ENCODE data around the gene ITSN2. TPM values are rescaled to one million over a fixed set of nuclear protein-coding genes. Genes with fewer than 3 reads are reported as not detected.
"Not testable (repeated sequence)": the region's sequence is repeated elsewhere in the genome, so short reads cannot be mapped to it uniquely, and the experiment has no call there.

ITSN2 gene
- 21.9 and 37.3 TPM in 2 replicates for total RNA-seq (2014; rRNA removed)
- percentile 76 among the genes with signal in this experiment for Bru-seq, nascent RNA
- BruChase-seq, experiment 1, labeled RNA remaining after a 6-hour chase, result percentile 71 among the genes with signal in this experiment
- percentile 74 among the genes with signal in this experiment for BruChase-seq, experiment 2, labeled RNA remaining after a 2-hour chase
- long read RNA-seq, partial matches to known transcripts, result 37 of 56 reads
- long read RNA-seq, other reads (novel, unspliced or antisense), result 19 of 56 reads

DNA sequence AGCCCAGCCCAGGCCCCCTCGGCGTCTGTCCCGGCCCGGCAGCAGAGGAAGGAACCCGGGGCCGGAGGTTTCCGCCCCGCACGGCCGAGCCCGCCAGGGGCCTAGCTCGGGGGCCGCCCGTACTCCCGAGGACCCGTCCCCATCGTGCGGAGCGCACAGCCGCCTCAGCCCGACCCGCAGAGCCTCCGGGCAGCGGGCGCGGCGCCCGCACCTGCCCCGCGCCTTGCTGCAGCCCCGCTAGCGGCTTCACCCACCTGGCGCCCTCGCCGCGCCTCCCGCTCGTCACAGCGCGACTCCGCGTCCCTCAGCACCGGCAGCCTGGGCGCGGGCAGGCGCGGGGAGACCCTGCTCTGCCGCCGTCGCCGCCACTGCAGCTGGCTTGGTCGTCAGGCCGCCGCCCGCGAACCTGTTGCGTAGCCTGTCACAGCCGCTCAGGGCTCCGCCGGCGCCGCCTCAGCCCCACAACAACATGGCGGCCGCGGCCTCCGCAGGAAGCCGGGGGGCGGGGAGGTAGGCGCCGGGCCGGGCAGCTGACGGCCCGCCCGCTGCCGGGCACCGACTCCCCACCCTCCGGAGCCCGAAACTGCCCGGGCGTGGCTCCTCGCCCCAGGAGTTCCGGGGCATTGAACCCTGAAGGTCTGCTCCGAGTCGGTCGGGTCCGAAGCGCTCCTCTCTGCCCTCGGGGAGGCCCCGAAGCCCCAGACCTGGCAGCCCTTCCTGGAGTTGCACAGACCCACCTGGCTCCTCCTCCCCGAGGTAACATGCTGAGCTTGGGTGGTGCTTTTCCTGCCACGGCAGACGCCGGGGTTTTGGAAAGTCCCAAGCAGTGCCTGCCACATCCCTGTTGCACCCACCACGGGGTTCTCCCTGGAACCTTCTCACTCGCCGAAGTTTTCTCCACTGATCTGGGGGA is at the start of gene ITSN2:
ITSN2 (minus strand) TSS at position 487 of the 913 bp plus-strand sequence. CDS start 32,454 bp downstream, outside the sequence.
- H3K9me2 ChIP-seq (replicated peaks; ENCODE audit: low read length), result no peaks in the 10 kb centered on the region
- no TSS peak for BruUV-seq (replicated peaks)
- ATAC-seq (peak; percentile 84), DNase-seq (peak; percentile 69)
- H2AFZ ChIP-seq (ENCODE audit: low read length), result peak within 1 kb of the TSS; percentile 98
- intact Hi-C loops (cut with micrococcal nuclease), result no loop called here
- peak within 1 kb of the TSS; percentile 89 for H3K9ac ChIP-seq (ENCODE audit: low read length)
- ChIA-PET POLR2A (ENCODE audit: unreplicated experiment) (interaction anchor here (0.5 to 0.6 kb wide), 3 partner anchors 14 to 420 kb away, joined by 3 to 4 read pairs (median 4); no protein-coding TSS in a partner anchor), CTCF (interaction anchor here (0.6 kb wide), 1 partner anchor 134 kb away, joined by 5 read pairs; no protein-coding TSS in a partner anchor)
- H3K79me2 ChIP-seq (ENCODE audit: low read length), result peaks cover 42% of the 10 kb centered on the region
- H3K9me3 ChIP-seq (ENCODE audit: low read length), result no peaks in the 10 kb centered on the region
- no peaks in the 10 kb centered on the region for H3K36me3 ChIP-seq (ENCODE audit: low read depth, low read length)
- peaks cover 19% of the 10 kb centered on the region for H3K4me1 ChIP-seq (ENCODE audit: insufficient read depth, low read length)
- peak within 1 kb of the TSS; percentile 65 for H3K27ac ChIP-seq (ENCODE audit: low read length)
- H3F3A ChIP-seq (ENCODE audit: low read length, unreplicated experiment), result no peaks in the 10 kb centered on the region
- peak within 1 kb of the TSS; percentile 91 for H3K4me2 ChIP-seq (ENCODE audit: low read length)
- peak within 1 kb of the TSS; percentile 84 for H3K4me3 ChIP-seq (ENCODE audit: low read length)
- TF ChIP-seq EZH2 (IDR thresholded peaks at IDR 0.05; ENCODE audit: low read length, unreplicated experiment), result no peak
- no peak for TF ChIP-seq EZH2phosphoT487 (IDR thresholded peaks at IDR 0.05; ENCODE audit: borderline replicate concordance, low read length)
- H3K27me3 ChIP-seq (ENCODE audit: low read length), result no peaks in the 10 kb centered on the region
- peaks cover 12% of the 10 kb centered on the region; the same call in 1 of the 2 replicates for H4K20me1 ChIP-seq (ENCODE audit: low read length)

DNA sequence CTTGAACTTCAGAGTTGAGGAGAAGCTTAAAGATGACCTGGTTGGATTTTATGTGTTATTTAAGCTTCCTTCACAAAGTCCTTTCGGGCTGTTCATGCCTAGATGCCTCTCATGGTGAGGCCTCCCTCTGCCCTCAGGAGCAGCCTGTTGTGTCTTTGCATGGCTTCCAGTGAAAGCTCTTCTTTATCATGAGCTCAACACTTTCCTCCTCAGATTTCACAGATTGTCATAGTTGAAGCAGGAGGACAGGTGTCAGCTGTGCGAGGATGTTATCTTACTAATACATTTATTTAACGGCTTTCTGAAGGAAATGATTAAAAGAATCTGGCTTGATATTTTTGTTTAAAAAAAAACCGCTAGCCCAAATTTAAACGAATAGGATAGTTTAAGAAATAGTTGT is 48.8 kb upstream of the ITSN2 start:
- TF ChIP-seq EZH2phosphoT487 (IDR thresholded peaks at IDR 0.05; ENCODE audit: borderline replicate concordance, low read length), result no peak
- no peak for TF ChIP-seq EZH2 (IDR thresholded peaks at IDR 0.05; ENCODE audit: low read length, unreplicated experiment)
- TF ChIP-seq, protein P1, sequence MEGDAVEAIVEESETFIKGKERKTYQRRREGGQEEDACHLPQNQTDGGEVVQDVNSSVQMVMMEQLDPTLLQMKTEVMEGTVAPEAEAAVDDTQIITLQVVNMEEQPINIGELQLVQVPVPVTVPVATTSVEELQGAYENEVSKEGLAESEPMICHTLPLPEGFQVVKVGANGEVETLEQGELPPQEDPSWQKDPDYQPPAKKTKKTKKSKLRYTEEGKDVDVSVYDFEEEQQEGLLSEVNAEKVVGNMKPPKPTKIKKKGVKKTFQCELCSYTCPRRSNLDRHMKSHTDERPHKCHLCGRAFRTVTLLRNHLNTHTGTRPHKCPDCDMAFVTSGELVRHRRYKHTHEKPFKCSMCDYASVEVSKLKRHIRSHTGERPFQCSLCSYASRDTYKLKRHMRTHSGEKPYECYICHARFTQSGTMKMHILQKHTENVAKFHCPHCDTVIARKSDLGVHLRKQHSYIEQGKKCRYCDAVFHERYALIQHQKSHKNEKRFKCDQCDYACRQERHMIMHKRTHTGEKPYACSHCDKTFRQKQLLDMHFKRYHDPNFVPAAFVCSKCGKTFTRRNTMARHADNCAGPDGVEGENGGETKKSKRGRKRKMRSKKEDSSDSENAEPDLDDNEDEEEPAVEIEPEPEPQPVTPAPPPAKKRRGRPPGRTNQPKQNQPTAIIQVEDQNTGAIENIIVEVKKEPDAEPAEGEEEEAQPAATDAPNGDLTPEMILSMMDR (conservative IDR thresholded peaks at IDR 0.05; ENCODE audit: low read depth, low read length), result no peak
- Histone ChIP-seq H3K4me1 (ENCODE audit: insufficient read depth, low read length) (peaks cover 4% of the 10 kb centered on the region), H3K4me2 (ENCODE audit: low read length) (no peak overlapping the region), H3K4me3 (ENCODE audit: low read length) (no peak overlapping the region), H3K27ac (ENCODE audit: low read length) (no peak overlapping the region), H3K9me2 (replicated peaks; ENCODE audit: low read length) (no peaks in the 10 kb centered on the region), H2AFZ (ENCODE audit: low read length) (no peak overlapping the region), H3K27me3 (ENCODE audit: low read length) (no peaks in the 10 kb centered on the region), H3K36me3 (ENCODE audit: low read depth, low read length) (no peaks in the 10 kb centered on the region), H3K9me3 (ENCODE audit: low read length) (no peaks in the 10 kb centered on the region), H3K9ac (ENCODE audit: low read length) (no peak overlapping the region), H3F3A (ENCODE audit: low read length, unreplicated experiment) (peaks cover 4% of the 10 kb centered on the region), H3K79me2 (ENCODE audit: low read length) (no peaks in the 10 kb centered on the region), H4K20me1 (ENCODE audit: low read length) (no peaks in the 10 kb centered on the region)
- no TSS peak for BruUV-seq (replicated peaks)
- DNase-seq (no peak), ATAC-seq (no peak)
- intact Hi-C loops (cut with micrococcal nuclease), result no loop called here
- ChIA-PET POLR2A (ENCODE audit: unreplicated experiment) (interaction anchor here (0.7 kb wide), 2 partner anchors 82 to 157 kb away, joined by 3 to 7 read pairs; no protein-coding TSS in a partner anchor), CTCF (interaction anchor here (0.7 to 1.9 kb wide), 3 partner anchors 348 to 418 kb away, joined by 3 to 7 read pairs (median 5); partner anchors contain the start of genes CENPO and PTRHD1)

DNA sequence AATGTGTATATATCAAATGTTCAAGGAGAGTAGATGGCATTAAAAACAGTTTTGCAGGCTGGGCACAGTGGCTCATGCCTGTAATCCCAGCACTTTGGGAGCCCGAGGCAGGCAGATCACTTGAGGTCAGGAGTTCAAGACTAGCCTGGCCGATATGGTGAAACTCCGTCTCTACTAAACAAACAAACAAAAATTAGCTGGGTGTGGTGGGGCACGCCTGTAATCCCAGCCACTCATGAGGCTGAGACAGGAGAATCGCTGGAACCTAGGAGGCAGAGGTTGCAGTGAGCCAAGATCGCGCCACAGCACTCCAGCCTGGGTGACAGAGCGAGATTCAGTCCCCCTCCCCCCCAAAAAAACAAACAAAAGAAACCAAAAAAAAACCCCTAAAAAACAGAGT is 48.4 kb upstream of the ITSN2 start:
- H3F3A ChIP-seq (ENCODE audit: low read length, unreplicated experiment); H3K9me3 ChIP-seq (ENCODE audit: low read length); DNase-seq; H2AFZ ChIP-seq (ENCODE audit: low read length); ATAC-seq; H4K20me1 ChIP-seq (ENCODE audit: low read length); H3K9me2 ChIP-seq (replicated peaks; ENCODE audit: low read length); H3K79me2 ChIP-seq (ENCODE audit: low read length); H3K27me3 ChIP-seq (ENCODE audit: low read length); H3K27ac ChIP-seq (ENCODE audit: low read length); H3K4me1 ChIP-seq (ENCODE audit: insufficient read depth, low read length); H3K36me3 ChIP-seq (ENCODE audit: low read depth, low read length); BruUV-seq (replicated peaks); H3K4me3 ChIP-seq (ENCODE audit: low read length); intact Hi-C loops (cut with micrococcal nuclease); H3K4me2 ChIP-seq (ENCODE audit: low read length); H3K9ac ChIP-seq (ENCODE audit: low read length): not testable (repeated sequence)
- ChIA-PET CTCF (interaction anchor here (1.0 kb wide), 1 partner anchor 349 kb away, joined by 5 read pairs; no protein-coding TSS in a partner anchor), POLR2A (ENCODE audit: unreplicated experiment) (interaction anchor here (0.7 kb wide), 2 partner anchors 83 to 157 kb away, joined by 3 to 7 read pairs; no protein-coding TSS in a partner anchor)
